ENCODE measurements around the gene WNK1.

- no peak for TF ChIP-seq ZSCAN4 (tag by site-specific recombination; IDR thresholded peaks at IDR 0.05)
- no peak for TF ChIP-seq HOXA7 (CRISPR knock-in tag; IDR thresholded peaks at IDR 0.05; ENCODE audit: borderline replicate concordance)
- TF ChIP-seq ZNF510 (tag by site-specific recombination; IDR thresholded peaks at IDR 0.05; ENCODE audit: insufficient replicate concordance): no peak
- TF ChIP-seq KLF16 (tag by site-specific recombination; IDR thresholded peaks at IDR 0.05): no peak
- no peak for TF ChIP-seq CTCF (tag by site-specific recombination; IDR thresholded peaks at IDR 0.05)
Observed at GRCh38 chr12:727321-727720, 25.1 kb upstream of the WNK1 start.

All from HEK293 (cell line).